HEK293 (cell line): ENCODE measurements around the gene DCLRE1C.

Experiments
- ATF2 ChIP-seq: fragments of 450-650 bp; formaldehyde crosslinking; IDR thresholded peaks from 2 replicates; pipeline ENCODE4 v1.5.1; 2016; ENCODE audit warnings: missing biosample characterization, missing genetic modification characterization, low read depth
- CTCF ChIP-seq: fragments of 450-650 bp; formaldehyde crosslinking; IDR thresholded peaks from 2 replicates; pipeline ENCODE4 v1.5.1; 2016; ENCODE audit warnings: missing biosample characterization, missing genetic modification characterization
- FEZF1 ChIP-seq: fragments of 450-650 bp; formaldehyde crosslinking; IDR thresholded peaks from 2 replicates; pipeline ENCODE4 v1.5.1; 2016; ENCODE audit warnings: missing biosample characterization, missing genetic modification characterization
- MZF1 ChIP-seq: fragments of 450-650 bp; formaldehyde crosslinking; IDR thresholded peaks from 2 replicates; pipeline ENCODE4 v1.5.1; 2017; ENCODE audit warnings: missing biosample characterization, missing genetic modification characterization, borderline replicate concordance
- PBX3 ChIP-seq: sonication (generic); formaldehyde crosslinking; IDR thresholded peaks from 2 replicates; pipeline ENCODE4 v1.8.1; 2022; ENCODE audit warnings: mild to moderate bottlenecking, moderate library complexity, missing genetic modification reagents
- REST ChIP-seq: fragments of 450-650 bp; formaldehyde crosslinking; IDR thresholded peaks from 2 replicates; pipeline ENCODE4 v1.5.1; 2016; ENCODE audit warnings: missing biosample characterization, missing genetic modification characterization
- YY1 ChIP-seq: fragments of 450-650 bp; formaldehyde crosslinking; IDR thresholded peaks from 2 replicates; pipeline ENCODE4 v1.5.1; 2018; ENCODE audit warnings: missing biosample characterization, missing genetic modification characterization
- ZBTB7A ChIP-seq: fragments of 450-650 bp; formaldehyde crosslinking; IDR thresholded peaks from 2 replicates; pipeline ENCODE4 v1.5.1; 2016; ENCODE audit warnings: low read depth, missing biosample characterization, missing genetic modification characterization
- ZFP41 ChIP-seq: fragments of 450-650 bp; formaldehyde crosslinking; IDR thresholded peaks from 2 replicates; pipeline ENCODE4 v1.5.1; 2016; ENCODE audit warnings: missing biosample characterization, missing genetic modification characterization, borderline replicate concordance
- ZNF423 ChIP-seq: fragments of 450-650 bp; formaldehyde crosslinking; IDR thresholded peaks from 2 replicates; pipeline ENCODE4 v1.5.1; 2016; ENCODE audit warnings: missing biosample characterization, missing genetic modification characterization
- ZNF704 ChIP-seq: fragments of 450-650 bp; formaldehyde crosslinking; IDR thresholded peaks from 2 replicates; pipeline ENCODE4 v1.5.1; 2016; ENCODE audit warnings: missing biosample characterization, missing genetic modification characterization

GRCh38 chr10:14995964-14996565 lies 42.2 kb upstream of the DCLRE1C start:
- TF ChIP-seq ZFP41 (no peak), PBX3 (CRISPR knock-in tag) (no peak), CTCF (tag by site-specific recombination) (no peak), ZNF423 (tag by site-specific recombination) (no peak), ATF2 (tag by site-specific recombination) (no peak), MZF1 (no peak), YY1 (no peak), FEZF1 (no peak), ZBTB7A (tag by site-specific recombination) (no peak), ZNF704 (tag by site-specific recombination) (no peak), REST (tag by site-specific recombination) (no peak)
